ENCODE data around the gene NEK11. TPM values are rescaled to one million over a fixed set of nuclear protein-coding genes. Genes with fewer than 3 reads are reported as not detected.

The NEK11 gene
- total RNA-seq, 1 experiment from 2014 or later = 5.0 TPM

GRCh38 chr3:131114256-131114655 lies 87.6 kb downstream of the NEK11 start:
- no peak overlapping the region for H3K4me3 ChIP-seq (ENCODE audit: low read depth, low read length, poor library complexity, severe bottlenecking)
- intact Hi-C loops (cut with micrococcal nuclease; ENCODE audit: unreplicated experiment) = no loop called here
- H3K36me3 ChIP-seq (ENCODE audit: insufficient read depth, low read length, poor library complexity, severe bottlenecking) = no peaks in the 10 kb centered on the region
- POLR2A ChIA-PET (ENCODE audit: low non-redundant PET) = no interaction called here
- TF ChIP-seq CTCF (conservative IDR thresholded peaks at IDR 0.05; ENCODE audit: low read depth, low read length) (no peak), EZH2 (IDR thresholded peaks at IDR 0.05; ENCODE audit: borderline replicate concordance, low read depth, low read length, poor library complexity, severe bottlenecking) (no peak)
- CTCF ChIA-PET = no interaction called here
- BruUV-seq (replicated peaks) = no TSS peak
- H3K27ac ChIP-seq (ENCODE audit: low read depth, low read length, poor library complexity, severe bottlenecking) = no peak overlapping the region
- H3K9me3 ChIP-seq (ENCODE audit: low read depth, low read length, poor library complexity, severe bottlenecking) = no peaks in the 10 kb centered on the region
- no peaks in the 10 kb centered on the region for H3K4me1 ChIP-seq (ENCODE audit: insufficient read depth, low read length, poor library complexity, severe bottlenecking)
- no peaks in the 10 kb centered on the region for H3K27me3 ChIP-seq (replicated peaks; ENCODE audit: insufficient read depth, low read depth, low read length, poor library complexity)
- DNase-seq (ENCODE audit: low spot score) = no peak

- ChIA-PET POLR2A (ENCODE audit: low non-redundant PET) (no interaction called here), CTCF (no interaction called here)
- BruUV-seq (replicated peaks) = no TSS peak
- no peak overlapping the region for H3K27ac ChIP-seq (ENCODE audit: low read depth, low read length, poor library complexity, severe bottlenecking)
- TF ChIP-seq CTCF (conservative IDR thresholded peaks at IDR 0.05; ENCODE audit: low read depth, low read length) (no peak), EZH2 (IDR thresholded peaks at IDR 0.05; ENCODE audit: borderline replicate concordance, low read depth, low read length, poor library complexity, severe bottlenecking) (no peak)
- intact Hi-C loops (cut with micrococcal nuclease; ENCODE audit: unreplicated experiment) = no loop called here
- H3K36me3 ChIP-seq (ENCODE audit: insufficient read depth, low read length, poor library complexity, severe bottlenecking) = no peaks in the 10 kb centered on the region
- no peak for DNase-seq (ENCODE audit: low spot score)
- no peaks in the 10 kb centered on the region for H3K4me1 ChIP-seq (ENCODE audit: insufficient read depth, low read length, poor library complexity, severe bottlenecking)
- no peak overlapping the region for H3K4me3 ChIP-seq (ENCODE audit: low read depth, low read length, poor library complexity, severe bottlenecking)
- H3K27me3 ChIP-seq (replicated peaks; ENCODE audit: insufficient read depth, low read depth, low read length, poor library complexity) = no peaks in the 10 kb centered on the region
- no peaks in the 10 kb centered on the region for H3K9me3 ChIP-seq (ENCODE audit: low read depth, low read length, poor library complexity, severe bottlenecking)
Measured at GRCh38 chr3:131125684-131126083, 99.0 kb downstream of the NEK11 start.

- ChIA-PET CTCF (no interaction called here), POLR2A (ENCODE audit: low non-redundant PET) (no interaction called here)
- TF ChIP-seq EZH2 (IDR thresholded peaks at IDR 0.05; ENCODE audit: borderline replicate concordance, low read depth, low read length, poor library complexity, severe bottlenecking) = no peak
- no peak for TF ChIP-seq CTCF (conservative IDR thresholded peaks at IDR 0.05; ENCODE audit: low read depth, low read length)
- no peaks in the 10 kb centered on the region for H3K36me3 ChIP-seq (ENCODE audit: insufficient read depth, low read length, poor library complexity, severe bottlenecking)
- H3K27ac ChIP-seq (ENCODE audit: low read depth, low read length, poor library complexity, severe bottlenecking) = no peak overlapping the region
- no peaks in the 10 kb centered on the region for H3K4me1 ChIP-seq (ENCODE audit: insufficient read depth, low read length, poor library complexity, severe bottlenecking)
- H3K27me3 ChIP-seq (replicated peaks; ENCODE audit: insufficient read depth, low read depth, low read length, poor library complexity) = no peaks in the 10 kb centered on the region
- DNase-seq (ENCODE audit: low spot score) = no peak
- no TSS peak for BruUV-seq (replicated peaks)
- H3K4me3 ChIP-seq (ENCODE audit: low read depth, low read length, poor library complexity, severe bottlenecking) = no peak overlapping the region
- intact Hi-C loops (cut with micrococcal nuclease; ENCODE audit: unreplicated experiment) = no loop called here
- no peaks in the 10 kb centered on the region for H3K9me3 ChIP-seq (ENCODE audit: low read depth, low read length, poor library complexity, severe bottlenecking)
Measured at GRCh38 chr3:131140891-131141290, 114.2 kb downstream of the NEK11 start.

All from A673 (cell line).